ENCODE data around the gene POLR2B.

POLR2B gene

DNA sequence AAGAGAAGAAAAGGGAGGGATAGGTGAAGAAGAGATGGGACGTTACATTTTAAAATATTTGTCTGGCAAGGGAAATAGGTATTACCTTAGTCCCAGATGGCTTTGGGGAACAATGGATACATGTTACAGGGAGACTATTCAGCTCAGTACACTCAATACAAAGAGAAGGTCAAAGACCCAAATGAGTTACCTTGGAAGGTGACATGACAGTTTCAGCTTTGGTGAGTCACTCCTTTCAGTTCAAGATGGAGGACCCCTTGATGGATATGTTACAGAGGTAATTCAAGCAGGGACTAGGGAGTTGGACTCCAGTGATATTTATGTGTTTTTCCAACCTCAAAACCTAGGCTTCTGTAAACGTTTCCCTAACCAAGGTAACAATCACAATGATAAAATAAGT lies 6.3 kb upstream of the POLR2B start:
- Histone ChIP-seq H3K4me3 (IDR thresholded peaks at IDR 0.05; ENCODE audit: insufficient read depth, low read depth, low read length) (no peak overlapping the region), H3K27ac (no peak overlapping the region), H4K20me1 (ENCODE audit: insufficient read depth) (no peaks in the 10 kb centered on the region; the same call in 1 of the 2 replicates), H3K4me1 (ENCODE audit: low read depth, poor library complexity, severe bottlenecking) (peaks cover 21% of the 10 kb centered on the region), H3K27me3 (ENCODE audit: insufficient read depth, low read depth) (no peaks in the 10 kb centered on the region), H3K9ac (no peak overlapping the region), H2AFZ (ENCODE audit: low read depth) (no peak overlapping the region), H3K4me2 (no peak overlapping the region), H3K79me2 (ENCODE audit: insufficient read depth, low read depth) (peaks cover 40% of the 10 kb centered on the region), H3K36me3 (ENCODE audit: insufficient read depth) (peaks cover 29% of the 10 kb centered on the region; the same call in 1 of the 2 replicates)
- TF ChIP-seq, protein P1, sequence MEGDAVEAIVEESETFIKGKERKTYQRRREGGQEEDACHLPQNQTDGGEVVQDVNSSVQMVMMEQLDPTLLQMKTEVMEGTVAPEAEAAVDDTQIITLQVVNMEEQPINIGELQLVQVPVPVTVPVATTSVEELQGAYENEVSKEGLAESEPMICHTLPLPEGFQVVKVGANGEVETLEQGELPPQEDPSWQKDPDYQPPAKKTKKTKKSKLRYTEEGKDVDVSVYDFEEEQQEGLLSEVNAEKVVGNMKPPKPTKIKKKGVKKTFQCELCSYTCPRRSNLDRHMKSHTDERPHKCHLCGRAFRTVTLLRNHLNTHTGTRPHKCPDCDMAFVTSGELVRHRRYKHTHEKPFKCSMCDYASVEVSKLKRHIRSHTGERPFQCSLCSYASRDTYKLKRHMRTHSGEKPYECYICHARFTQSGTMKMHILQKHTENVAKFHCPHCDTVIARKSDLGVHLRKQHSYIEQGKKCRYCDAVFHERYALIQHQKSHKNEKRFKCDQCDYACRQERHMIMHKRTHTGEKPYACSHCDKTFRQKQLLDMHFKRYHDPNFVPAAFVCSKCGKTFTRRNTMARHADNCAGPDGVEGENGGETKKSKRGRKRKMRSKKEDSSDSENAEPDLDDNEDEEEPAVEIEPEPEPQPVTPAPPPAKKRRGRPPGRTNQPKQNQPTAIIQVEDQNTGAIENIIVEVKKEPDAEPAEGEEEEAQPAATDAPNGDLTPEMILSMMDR (conservative IDR thresholded peaks at IDR 0.05; ENCODE audit: low read depth, low read length): no peak

DNA sequence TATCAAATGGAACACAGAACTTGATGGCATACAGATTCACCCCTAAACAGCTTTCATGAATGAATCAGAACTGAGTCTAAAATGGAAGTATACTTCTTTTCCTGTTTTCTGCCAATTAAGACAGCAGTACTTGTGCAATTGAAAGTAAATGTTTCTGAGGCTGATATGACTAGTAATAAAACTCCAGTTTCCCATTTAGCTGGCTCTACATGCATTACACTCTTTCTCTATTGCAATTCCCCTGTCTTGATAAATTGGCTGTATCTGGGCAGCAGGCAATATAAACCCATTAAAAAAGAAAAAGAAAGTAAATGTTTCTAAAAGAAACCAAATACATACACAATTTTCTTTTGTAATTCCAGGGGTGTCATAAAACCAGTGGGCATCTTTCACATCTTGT lies 5.9 kb upstream of the POLR2B start:
- TF ChIP-seq, protein P1 (conservative IDR thresholded peaks at IDR 0.05; ENCODE audit: low read depth, low read length): no peak
- Histone ChIP-seq H3K4me1 (ENCODE audit: low read depth, poor library complexity, severe bottlenecking) (peaks cover 21% of the 10 kb centered on the region), H3K4me2 (no peak overlapping the region), H3K9ac (no peak overlapping the region), H3K27me3 (ENCODE audit: insufficient read depth, low read depth) (no peaks in the 10 kb centered on the region), H4K20me1 (ENCODE audit: insufficient read depth) (no peaks in the 10 kb centered on the region; the same call in 1 of the 2 replicates), H2AFZ (ENCODE audit: low read depth) (no peak overlapping the region), H3K36me3 (ENCODE audit: insufficient read depth) (peaks cover 29% of the 10 kb centered on the region; the same call in 1 of the 2 replicates), H3K4me3 (IDR thresholded peaks at IDR 0.05; ENCODE audit: insufficient read depth, low read depth, low read length) (no peak overlapping the region), H3K27ac (no peak overlapping the region), H3K79me2 (ENCODE audit: insufficient read depth, low read depth) (peaks cover 40% of the 10 kb centered on the region)

DNA sequence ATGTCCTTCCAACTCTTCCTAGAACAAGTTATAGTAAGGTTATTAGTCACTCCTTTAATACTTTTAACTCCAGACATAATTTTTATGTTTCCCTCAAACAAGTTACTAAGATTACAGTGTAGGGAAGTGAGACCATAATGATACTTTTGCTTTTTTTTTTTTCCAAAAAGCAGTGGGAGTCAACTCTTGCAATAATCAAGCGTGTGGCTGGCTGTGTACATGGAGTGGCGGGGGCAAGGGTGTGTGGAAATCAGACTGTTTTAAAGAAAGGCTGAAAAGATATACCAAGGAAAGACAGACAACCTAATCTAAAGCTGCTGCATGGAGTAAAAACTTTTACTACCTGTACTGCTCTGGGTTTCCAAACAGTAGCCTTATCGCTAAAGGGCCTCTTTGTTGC lies 5.4 kb upstream of the POLR2B start:
- no peak overlapping the region for H3K9ac ChIP-seq
- peaks cover 40% of the 10 kb centered on the region for H3K79me2 ChIP-seq (ENCODE audit: insufficient read depth, low read depth)
- no peak overlapping the region for H2AFZ ChIP-seq (ENCODE audit: low read depth)
- no peaks in the 10 kb centered on the region for H3K27me3 ChIP-seq (ENCODE audit: insufficient read depth, low read depth)
- peaks cover 29% of the 10 kb centered on the region; the same call in 1 of the 2 replicates for H3K36me3 ChIP-seq (ENCODE audit: insufficient read depth)
- no peak overlapping the region for H3K4me2 ChIP-seq
- TF ChIP-seq, protein P1 (conservative IDR thresholded peaks at IDR 0.05; ENCODE audit: low read depth, low read length): no peak
- H3K27ac ChIP-seq: no peak overlapping the region
- peaks cover 21% of the 10 kb centered on the region for H3K4me1 ChIP-seq (ENCODE audit: low read depth, poor library complexity, severe bottlenecking)
- no peak overlapping the region for H3K4me3 ChIP-seq (IDR thresholded peaks at IDR 0.05; ENCODE audit: insufficient read depth, low read depth, low read length)
- H4K20me1 ChIP-seq (ENCODE audit: insufficient read depth): no peaks in the 10 kb centered on the region; the same call in 1 of the 2 replicates

DNA sequence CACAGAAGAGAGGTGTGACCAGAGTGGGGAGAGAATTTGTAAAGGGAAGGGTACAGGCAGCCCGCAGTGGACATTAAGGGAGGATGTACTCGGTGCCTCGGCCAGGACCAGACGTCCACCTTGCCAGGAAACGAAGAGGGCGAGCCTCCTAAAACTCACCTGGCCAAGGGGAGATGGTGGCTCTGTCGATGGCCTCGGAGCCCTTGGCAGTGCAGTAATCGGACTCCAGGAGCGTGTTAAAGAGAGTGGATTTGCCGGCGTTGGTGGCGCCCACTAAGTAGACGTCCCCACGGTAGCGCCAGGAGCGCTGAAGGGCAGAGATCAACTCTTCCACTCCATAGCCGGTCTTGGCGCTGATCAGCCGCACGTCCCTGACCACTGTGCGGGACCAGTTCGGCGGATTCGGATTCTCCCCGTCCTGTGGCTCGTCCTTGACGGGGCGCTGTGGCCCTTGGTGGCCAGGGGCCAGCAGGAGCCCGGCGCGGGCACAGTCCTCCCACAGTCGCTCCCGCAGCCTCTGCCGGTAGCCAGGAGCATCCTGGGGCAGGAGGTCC lies 2.3 kb upstream of the POLR2B start:
- H4K20me1 ChIP-seq (ENCODE audit: insufficient read depth): peaks cover 16% of the 10 kb centered on the region
- H3K79me2 ChIP-seq (ENCODE audit: insufficient read depth, low read depth): peaks cover 69% of the 10 kb centered on the region
- H3K27me3 ChIP-seq (ENCODE audit: insufficient read depth, low read depth): no peaks in the 10 kb centered on the region
- H3K4me2 ChIP-seq: peak overlapping the region; percentile 89
- H3K36me3 ChIP-seq (ENCODE audit: insufficient read depth): peaks cover 25% of the 10 kb centered on the region; the same call in 1 of the 2 replicates
- peak overlapping the region; percentile 91; the same call in 1 of the 2 replicates for H3K9ac ChIP-seq
- peaks cover 40% of the 10 kb centered on the region for H3K4me1 ChIP-seq (ENCODE audit: low read depth, poor library complexity, severe bottlenecking)
- H2AFZ ChIP-seq (ENCODE audit: low read depth): peak overlapping the region; percentile 86; the same call in 1 of the 2 replicates
- H3K4me3 ChIP-seq (IDR thresholded peaks at IDR 0.05; ENCODE audit: insufficient read depth, low read depth, low read length): peak overlapping the region; percentile 40
- TF ChIP-seq, protein P1 (conservative IDR thresholded peaks at IDR 0.05; ENCODE audit: low read depth, low read length): no peak
- H3K27ac ChIP-seq: no peak overlapping the region

All from KMS-11 (cell line).